ENCODE results near the gene PRDM12. TPM values are rescaled to one million over a fixed set of nuclear protein-coding genes. Genes with fewer than 3 reads are reported as not detected.

Gene PRDM12
- total and polyA plus RNA-seq, 2 donors (not counting 1 experiment from before 2014, with no cell fraction given), result not detected

DNA sequence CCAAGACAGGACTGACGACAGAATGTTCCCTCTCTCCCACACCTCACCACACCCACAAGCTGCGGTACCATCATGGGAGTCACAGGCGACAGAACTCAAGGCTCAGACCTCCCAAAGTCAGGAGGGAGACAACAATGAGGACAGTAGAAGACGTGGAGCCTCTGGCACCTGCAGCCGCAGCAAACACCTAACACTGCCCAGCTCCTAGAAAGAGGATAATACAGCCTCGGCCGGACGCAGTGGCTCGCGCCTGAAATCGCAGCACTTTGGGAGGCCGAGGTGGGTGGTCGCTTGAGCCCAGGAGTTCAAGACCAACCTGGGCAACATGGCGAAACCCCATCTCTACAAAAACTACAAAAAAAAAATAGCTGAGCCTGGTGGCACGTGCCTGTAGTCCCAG is 13.2 kb upstream of the PRDM12 start:
- no peak for DNase-seq (ENCODE audit: low read depth in 2 of 2)
- Histone ChIP-seq H3K79me2 (ENCODE audit: control insufficient read depth, insufficient read depth, low read length) (no peaks in the 10 kb centered on the region), H3K9me3 (ENCODE audit: control insufficient read depth, insufficient read depth, low read depth, low read length) (no peaks in the 10 kb centered on the region), H3K9ac (ENCODE audit: insufficient read depth, low read length) (no peak overlapping the region), H3K4me2 (ENCODE audit: extremely low read depth, insufficient read depth, low read length) (no peak overlapping the region), H3K27ac (ENCODE audit: insufficient read depth, low read length) (no peak overlapping the region), H3K4me1 (ENCODE audit: control insufficient read depth, extremely low read depth, insufficient read depth, low read length) (no peaks in the 10 kb centered on the region), H4K20me1 (ENCODE audit: control insufficient read depth, extremely low read depth, insufficient read depth, low read length) (no peaks in the 10 kb centered on the region), H3K36me3 (ENCODE audit: control insufficient read depth, insufficient read depth, low read length) (no peaks in the 10 kb centered on the region), H3K27me3 (ENCODE audit: control insufficient read depth, insufficient read depth, low read length) (peaks cover 5% of the 10 kb centered on the region), H3K4me3 (replicated peaks in 1 of 4; ENCODE audit: control extremely low read depth in 1 of 4, insufficient read depth in 1 of 4, low read depth in 3 of 4, low read length in 4 of 4) (no peak overlapping the region), H2AFZ (ENCODE audit: low read length) (no peak overlapping the region)
- TF ChIP-seq EZH2 (IDR thresholded peaks at IDR 0.05; ENCODE audit: low read length, missing control alignments) (no peak), CTCF (conservative IDR thresholded peaks at IDR 0.05 in 1 of 2, IDR thresholded peaks at IDR 0.05 in 1 of 2; ENCODE audit: low read depth in 1 of 2, low read length in 2 of 2) (no peak)

GRCh38 chr9:130651752-130652151 is 12.6 kb upstream of the PRDM12 start:
- no peaks in the 10 kb centered on the region for H4K20me1 ChIP-seq (ENCODE audit: control insufficient read depth, extremely low read depth, insufficient read depth, low read length)

DNA sequence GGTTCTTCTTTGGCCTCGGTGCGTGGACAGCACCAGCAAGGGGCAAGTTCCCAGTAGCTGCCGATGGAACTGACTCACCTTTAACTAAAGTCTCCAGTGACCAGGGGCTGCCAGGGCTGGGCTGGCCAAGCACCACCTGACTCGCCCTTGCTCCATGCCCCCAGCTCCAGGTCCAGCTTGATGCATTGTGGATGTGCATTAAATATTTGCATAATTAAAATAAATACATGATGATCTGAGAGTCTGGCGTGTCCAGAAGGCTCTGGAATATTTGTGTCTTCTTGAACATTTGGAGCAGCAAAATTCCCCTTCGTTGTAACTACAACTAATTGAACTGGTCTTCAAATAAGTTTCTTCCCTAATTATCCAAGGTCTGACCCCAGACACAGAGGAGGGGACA is 9.5 kb upstream of the PRDM12 start:
- Histone ChIP-seq H2AFZ (ENCODE audit: low read length) (no peak overlapping the region), H3K9ac (ENCODE audit: insufficient read depth, low read length) (no peak overlapping the region), H3K4me2 (ENCODE audit: extremely low read depth, insufficient read depth, low read length) (no peak overlapping the region), H3K4me1 (ENCODE audit: control insufficient read depth, extremely low read depth, insufficient read depth, low read length) (no peaks in the 10 kb centered on the region), H3K36me3 (ENCODE audit: control insufficient read depth, insufficient read depth, low read length) (no peaks in the 10 kb centered on the region), H4K20me1 (ENCODE audit: control insufficient read depth, extremely low read depth, insufficient read depth, low read length) (no peaks in the 10 kb centered on the region), H3K9me3 (ENCODE audit: control insufficient read depth, insufficient read depth, low read depth, low read length) (no peaks in the 10 kb centered on the region), H3K27ac (ENCODE audit: insufficient read depth, low read length) (no peak overlapping the region), H3K4me3 (replicated peaks in 1 of 4; ENCODE audit: control extremely low read depth in 1 of 4, insufficient read depth in 1 of 4, low read depth in 3 of 4, low read length in 4 of 4) (no peak overlapping the region), H3K27me3 (ENCODE audit: control insufficient read depth, insufficient read depth, low read length) (peaks cover 34% of the 10 kb centered on the region), H3K79me2 (ENCODE audit: control insufficient read depth, insufficient read depth, low read length) (no peaks in the 10 kb centered on the region)
- DNase-seq (ENCODE audit: low read depth in 2 of 2), result no peak
- TF ChIP-seq EZH2 (IDR thresholded peaks at IDR 0.05; ENCODE audit: low read length, missing control alignments) (no peak), CTCF (conservative IDR thresholded peaks at IDR 0.05 in 1 of 2, IDR thresholded peaks at IDR 0.05 in 1 of 2; ENCODE audit: low read depth in 1 of 2, low read length in 2 of 2) (no peak)

More at GRCh38 chr9:130651752-130652151, 12.6 kb upstream of the PRDM12 start:
- H3K36me3 ChIP-seq (ENCODE audit: control insufficient read depth, insufficient read depth, low read length), result no peaks in the 10 kb centered on the region
- H3K4me3 ChIP-seq (replicated peaks in 1 of 4; ENCODE audit: control extremely low read depth in 1 of 4, insufficient read depth in 1 of 4, low read depth in 3 of 4, low read length in 4 of 4), result no peak overlapping the region
- H3K9me3 ChIP-seq (ENCODE audit: control insufficient read depth, insufficient read depth, low read depth, low read length), result no peaks in the 10 kb centered on the region
- TF ChIP-seq EZH2 (IDR thresholded peaks at IDR 0.05; ENCODE audit: low read length, missing control alignments) (no peak), CTCF (conservative IDR thresholded peaks at IDR 0.05 in 1 of 2, IDR thresholded peaks at IDR 0.05 in 1 of 2; ENCODE audit: low read depth in 1 of 2, low read length in 2 of 2) (no peak)
- H2AFZ ChIP-seq (ENCODE audit: low read length), result no peak overlapping the region
- no peak for DNase-seq (ENCODE audit: low read depth in 2 of 2)
- no peak overlapping the region for H3K27ac ChIP-seq (ENCODE audit: insufficient read depth, low read length)
- no peaks in the 10 kb centered on the region for H3K79me2 ChIP-seq (ENCODE audit: control insufficient read depth, insufficient read depth, low read length)
- no peak overlapping the region for H3K9ac ChIP-seq (ENCODE audit: insufficient read depth, low read length)
- H3K27me3 ChIP-seq (ENCODE audit: control insufficient read depth, insufficient read depth, low read length), result peaks cover 11% of the 10 kb centered on the region
- no peaks in the 10 kb centered on the region for H3K4me1 ChIP-seq (ENCODE audit: control insufficient read depth, extremely low read depth, insufficient read depth, low read length)
- no peak overlapping the region for H3K4me2 ChIP-seq (ENCODE audit: extremely low read depth, insufficient read depth, low read length)
